WI38 (cell line): Measurements from ENCODE around the gene TSHZ2.

Source experiments
- H3K4me3 ChIP-seq: 2 replicates; pipeline ENCODE4 v1.5.1; 2011; ENCODE audit warnings: low read depth, mild to moderate bottlenecking, control low read depth, low read length
- CTCF ChIP-seq: IDR thresholded peaks from 2 replicates; pipeline ENCODE4 v1.5.1; 2012; ENCODE audit warnings: low read depth, mild to moderate bottlenecking, control low read depth, low read length

TSHZ2 gene

GRCh38 chr20:53048387-53048786 lies 76.2 kb downstream of the TSHZ2 start:
- H3K4me3 ChIP-seq: no peak overlapping the region
- no peak for TF ChIP-seq CTCF

GRCh38 chr20:53050338-53050737 lies 78.2 kb downstream of the TSHZ2 start:
- no peak overlapping the region for H3K4me3 ChIP-seq
- TF ChIP-seq CTCF: no peak

GRCh38 chr20:53052380-53052779 lies 80.2 kb downstream of the TSHZ2 start:
- TF ChIP-seq CTCF: no peak

GRCh38 chr20:53053595-53053994 lies 81.4 kb downstream of the TSHZ2 start:
- no peak for TF ChIP-seq CTCF
- H3K4me3 ChIP-seq: no peak overlapping the region

More at GRCh38 chr20:53052380-53052779, 80.2 kb downstream of the TSHZ2 start:
- no peak overlapping the region for H3K4me3 ChIP-seq

GRCh38 chr20:53055367-53056067 lies 83.4 kb downstream of the TSHZ2 start:
- TF ChIP-seq CTCF: no peak

GRCh38 chr20:53057579-53057978 lies 85.4 kb downstream of the TSHZ2 start:
- no peak overlapping the region for H3K4me3 ChIP-seq
- TF ChIP-seq CTCF: no peak

More at GRCh38 chr20:53055367-53056067, 83.4 kb downstream of the TSHZ2 start:
- H3K4me3 ChIP-seq: no peak overlapping the region

GRCh38 chr20:53059848-53060247 lies 87.7 kb downstream of the TSHZ2 start:
- TF ChIP-seq CTCF: no peak

More at GRCh38 chr20:53059848-53060247, 87.7 kb downstream of the TSHZ2 start:
- H3K4me3 ChIP-seq: no peak overlapping the region
